Measurements from ENCODE around the gene BICC1.

Gene BICC1

GRCh38 chr10:58757352-58758065 lies 244.8 kb downstream of the BICC1 start:
- Histone ChIP-seq H3K36me3 (ENCODE audit: control insufficient read depth in 1 of 2, insufficient read depth in 2 of 2, low read length in 2 of 2) (peaks cover 0 to 7% of the 10 kb centered on the region in 2 donors), H3K27ac (ENCODE audit: low read length) (no peak overlapping the region), H3K9me3 (ENCODE audit: control insufficient read depth in 1 of 2, low read length in 2 of 2) (no peaks in the 10 kb centered on the region), H3K4me3 (ENCODE audit: low read depth in 1 of 2, low read length in 2 of 2) (no peak overlapping the region), H3K27me3 (ENCODE audit: low read depth, low read length) (no peaks in the 10 kb centered on the region), H3K4me1 (ENCODE audit: control insufficient read depth in 1 of 2, insufficient read depth in 2 of 2, low read length in 2 of 2) (peaks cover 3 to 16% of the 10 kb centered on the region in 2 donors)

DNA sequence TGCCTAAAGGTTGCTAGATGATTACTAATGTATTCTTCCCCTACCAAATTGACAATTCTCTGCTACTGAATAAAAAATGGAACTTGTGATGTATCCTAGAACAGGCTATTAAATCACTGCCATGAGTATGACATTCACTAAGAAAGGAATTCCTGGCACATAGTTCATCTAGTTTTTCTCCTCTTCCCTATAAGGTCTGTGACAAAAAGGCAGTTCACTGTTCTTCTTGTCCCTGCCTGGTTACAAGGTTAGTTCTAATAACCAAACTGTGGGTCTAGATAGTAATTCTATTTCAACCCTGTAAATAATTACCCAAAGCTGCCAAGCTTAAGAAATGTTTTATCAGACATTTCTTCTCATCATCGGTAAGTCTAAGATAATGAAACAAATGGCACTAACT lies 245.6 kb downstream of the BICC1 start:
- H3K27me3 ChIP-seq (ENCODE audit: low read depth, low read length) = no peaks in the 10 kb centered on the region
- peaks cover 0 to 7% of the 10 kb centered on the region in 2 donors for H3K36me3 ChIP-seq (ENCODE audit: control insufficient read depth in 1 of 2, insufficient read depth in 2 of 2, low read length in 2 of 2)
- no peaks in the 10 kb centered on the region for H3K9me3 ChIP-seq (ENCODE audit: control insufficient read depth in 1 of 2, low read length in 2 of 2)
- no peak overlapping the region for H3K27ac ChIP-seq (ENCODE audit: low read length)
- H3K4me1 ChIP-seq (ENCODE audit: control insufficient read depth in 1 of 2, insufficient read depth in 2 of 2, low read length in 2 of 2) = peaks cover 3 to 16% of the 10 kb centered on the region in 2 donors
- no peak overlapping the region for H3K4me3 ChIP-seq (ENCODE audit: low read depth in 1 of 2, low read length in 2 of 2)

DNA sequence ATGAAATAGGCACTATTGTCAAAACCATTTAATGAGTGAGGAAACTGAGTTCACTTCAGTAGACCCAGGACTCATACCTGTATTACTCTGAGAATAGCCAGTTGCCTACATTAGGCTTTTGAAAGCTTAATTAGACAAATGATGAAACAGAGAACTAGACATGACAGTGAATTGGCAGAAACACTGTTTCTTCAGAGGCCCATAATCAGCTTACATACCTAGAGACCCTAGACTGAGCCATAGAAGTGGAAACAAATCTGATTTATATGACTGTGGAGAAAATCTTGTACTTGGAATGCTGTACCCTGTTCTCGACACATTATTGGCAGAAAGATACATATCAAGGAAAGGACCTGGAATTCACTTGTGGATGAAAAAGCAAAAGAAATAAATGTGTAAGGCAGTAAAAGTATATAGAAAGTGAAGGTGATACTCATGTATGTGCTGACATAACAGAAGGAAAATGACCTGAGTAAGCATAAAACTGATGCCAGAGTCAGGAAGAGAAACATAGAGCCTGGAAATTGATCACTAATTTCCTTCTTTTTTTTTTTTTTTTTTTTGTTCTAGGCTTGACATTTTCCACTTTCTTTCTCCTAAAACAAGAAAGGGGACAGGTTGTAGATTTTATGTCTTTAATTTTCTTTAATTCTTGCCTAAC lies 251.5 kb downstream of the BICC1 start:
- H3K27ac ChIP-seq (ENCODE audit: low read length) = no peak overlapping the region

DNA sequence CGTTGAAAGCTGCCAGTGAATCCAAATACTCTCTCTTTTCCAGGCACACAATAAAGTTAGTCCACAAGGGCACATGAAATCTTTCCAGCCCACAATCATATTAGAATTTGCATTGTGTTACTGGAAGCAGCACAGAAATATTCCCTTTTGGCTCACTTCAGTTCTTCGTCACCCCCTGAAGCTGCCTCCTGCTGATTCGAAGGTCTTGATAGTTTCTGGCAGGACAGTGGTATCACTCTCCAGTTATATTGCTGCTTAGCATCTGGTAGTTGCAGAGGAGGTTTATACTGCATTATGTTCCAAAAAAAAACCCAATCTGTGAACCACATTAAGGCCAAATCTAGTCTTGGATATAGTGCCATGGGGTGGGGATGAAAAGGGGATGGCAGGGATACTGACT lies 253.2 kb downstream of the BICC1 start:
- Histone ChIP-seq H3K27ac (ENCODE audit: low read length) (no peak overlapping the region), H3K36me3 (ENCODE audit: control insufficient read depth in 1 of 2, insufficient read depth in 2 of 2, low read length in 2 of 2) (no peaks in the 10 kb centered on the region), H3K4me1 (ENCODE audit: control insufficient read depth in 1 of 2, insufficient read depth in 2 of 2, low read length in 2 of 2) (no peaks in the 10 kb centered on the region), H3K4me3 (ENCODE audit: low read depth in 1 of 2, low read length in 2 of 2) (no peak overlapping the region), H3K9me3 (ENCODE audit: control insufficient read depth in 1 of 2, low read length in 2 of 2) (peaks cover 0 to 7% of the 10 kb centered on the region in 2 donors), H3K27me3 (ENCODE audit: low read depth, low read length) (no peaks in the 10 kb centered on the region)

More for the DNA sequence above, 251.5 kb downstream of the BICC1 start:
- no peaks in the 10 kb centered on the region for H3K4me1 ChIP-seq (ENCODE audit: control insufficient read depth in 1 of 2, insufficient read depth in 2 of 2, low read length in 2 of 2)
- no peaks in the 10 kb centered on the region for H3K27me3 ChIP-seq (ENCODE audit: low read depth, low read length)
- H3K9me3 ChIP-seq (ENCODE audit: control insufficient read depth in 1 of 2, low read length in 2 of 2) = peaks cover 0 to 7% of the 10 kb centered on the region in 2 donors
- no peak overlapping the region for H3K4me3 ChIP-seq (ENCODE audit: low read depth in 1 of 2, low read length in 2 of 2)
- H3K36me3 ChIP-seq (ENCODE audit: control insufficient read depth in 1 of 2, insufficient read depth in 2 of 2, low read length in 2 of 2) = no peaks in the 10 kb centered on the region

GRCh38 chr10:58767652-58768051 lies 255.0 kb downstream of the BICC1 start:
- H3K27me3 ChIP-seq (ENCODE audit: low read depth, low read length) = no peaks in the 10 kb centered on the region
- no peak overlapping the region for H3K4me3 ChIP-seq (ENCODE audit: low read depth in 1 of 2, low read length in 2 of 2)
- no peaks in the 10 kb centered on the region for H3K36me3 ChIP-seq (ENCODE audit: control insufficient read depth in 1 of 2, insufficient read depth in 2 of 2, low read length in 2 of 2)
- no peaks in the 10 kb centered on the region for H3K4me1 ChIP-seq (ENCODE audit: control insufficient read depth in 1 of 2, insufficient read depth in 2 of 2, low read length in 2 of 2)
- no peak overlapping the region for H3K27ac ChIP-seq (ENCODE audit: low read length)
- H3K9me3 ChIP-seq (ENCODE audit: control insufficient read depth in 1 of 2, low read length in 2 of 2) = peaks cover 0 to 7% of the 10 kb centered on the region in 2 donors

- H3K9me3 ChIP-seq (ENCODE audit: control insufficient read depth in 1 of 2, low read length in 2 of 2) = peaks cover 0 to 5% of the 10 kb centered on the region in 2 donors
- H3K27me3 ChIP-seq (ENCODE audit: low read depth, low read length) = no peaks in the 10 kb centered on the region
- no peaks in the 10 kb centered on the region for H3K4me1 ChIP-seq (ENCODE audit: control insufficient read depth in 1 of 2, insufficient read depth in 2 of 2, low read length in 2 of 2)
- H3K27ac ChIP-seq (ENCODE audit: low read length) = no peak overlapping the region
- no peak overlapping the region for H3K4me3 ChIP-seq (ENCODE audit: low read depth in 1 of 2, low read length in 2 of 2)
- H3K36me3 ChIP-seq (ENCODE audit: control insufficient read depth in 1 of 2, insufficient read depth in 2 of 2, low read length in 2 of 2) = no peaks in the 10 kb centered on the region
Observed at GRCh38 chr10:58771863-58772262, 259.2 kb downstream of the BICC1 start.

DNA sequence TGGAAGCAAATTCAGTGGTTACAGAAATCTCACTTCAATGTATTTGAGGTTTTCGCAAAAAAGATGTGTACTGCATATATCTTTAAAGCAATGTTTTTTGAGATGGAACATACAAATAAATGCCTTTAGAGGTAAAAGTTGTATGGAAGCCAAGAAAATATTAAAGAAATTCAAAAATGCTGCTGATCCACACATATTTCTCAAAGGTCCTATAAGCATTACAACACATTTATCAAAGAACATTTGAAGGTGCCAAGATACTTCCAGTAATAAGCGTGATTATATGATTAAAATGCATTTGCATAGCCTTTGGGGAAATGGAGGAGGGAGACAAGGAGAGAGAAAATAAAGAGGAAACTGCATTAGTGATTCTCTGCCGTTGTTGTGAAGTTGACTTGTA lies 260.1 kb downstream of the BICC1 start:
- Histone ChIP-seq H3K4me1 (ENCODE audit: control insufficient read depth in 1 of 2, insufficient read depth in 2 of 2, low read length in 2 of 2) (no peaks in the 10 kb centered on the region), H3K4me3 (ENCODE audit: low read depth in 1 of 2, low read length in 2 of 2) (no peak overlapping the region), H3K36me3 (ENCODE audit: control insufficient read depth in 1 of 2, insufficient read depth in 2 of 2, low read length in 2 of 2) (no peaks in the 10 kb centered on the region), H3K9me3 (ENCODE audit: control insufficient read depth in 1 of 2, low read length in 2 of 2) (no peaks in the 10 kb centered on the region), H3K27ac (ENCODE audit: low read length) (no peak overlapping the region), H3K27me3 (ENCODE audit: low read depth, low read length) (no peaks in the 10 kb centered on the region)

GRCh38 chr10:58773341-58773740 lies 260.7 kb downstream of the BICC1 start:
- no peak overlapping the region for H3K27ac ChIP-seq (ENCODE audit: low read length)
- H3K4me3 ChIP-seq (ENCODE audit: low read depth in 1 of 2, low read length in 2 of 2) = no peak overlapping the region
- H3K27me3 ChIP-seq (ENCODE audit: low read depth, low read length) = no peaks in the 10 kb centered on the region
- H3K36me3 ChIP-seq (ENCODE audit: control insufficient read depth in 1 of 2, insufficient read depth in 2 of 2, low read length in 2 of 2) = no peaks in the 10 kb centered on the region
- H3K4me1 ChIP-seq (ENCODE audit: control insufficient read depth in 1 of 2, insufficient read depth in 2 of 2, low read length in 2 of 2) = no peaks in the 10 kb centered on the region
- H3K9me3 ChIP-seq (ENCODE audit: control insufficient read depth in 1 of 2, low read length in 2 of 2) = no peaks in the 10 kb centered on the region

- Histone ChIP-seq H3K36me3 (ENCODE audit: control insufficient read depth in 1 of 2, insufficient read depth in 2 of 2, low read length in 2 of 2) (no peaks in the 10 kb centered on the region), H3K4me1 (ENCODE audit: control insufficient read depth in 1 of 2, insufficient read depth in 2 of 2, low read length in 2 of 2) (no peaks in the 10 kb centered on the region), H3K27ac (ENCODE audit: low read length) (no peak overlapping the region), H3K4me3 (ENCODE audit: low read depth in 1 of 2, low read length in 2 of 2) (no peak overlapping the region), H3K27me3 (ENCODE audit: low read depth, low read length) (no peaks in the 10 kb centered on the region), H3K9me3 (ENCODE audit: control insufficient read depth in 1 of 2, low read length in 2 of 2) (no peaks in the 10 kb centered on the region)
Observed at GRCh38 chr10:58773944-58774343, 261.3 kb downstream of the BICC1 start.

GRCh38 chr10:58775960-58776567 lies 263.4 kb downstream of the BICC1 start:
- H3K27ac ChIP-seq (ENCODE audit: low read length) = no peak overlapping the region

DNA sequence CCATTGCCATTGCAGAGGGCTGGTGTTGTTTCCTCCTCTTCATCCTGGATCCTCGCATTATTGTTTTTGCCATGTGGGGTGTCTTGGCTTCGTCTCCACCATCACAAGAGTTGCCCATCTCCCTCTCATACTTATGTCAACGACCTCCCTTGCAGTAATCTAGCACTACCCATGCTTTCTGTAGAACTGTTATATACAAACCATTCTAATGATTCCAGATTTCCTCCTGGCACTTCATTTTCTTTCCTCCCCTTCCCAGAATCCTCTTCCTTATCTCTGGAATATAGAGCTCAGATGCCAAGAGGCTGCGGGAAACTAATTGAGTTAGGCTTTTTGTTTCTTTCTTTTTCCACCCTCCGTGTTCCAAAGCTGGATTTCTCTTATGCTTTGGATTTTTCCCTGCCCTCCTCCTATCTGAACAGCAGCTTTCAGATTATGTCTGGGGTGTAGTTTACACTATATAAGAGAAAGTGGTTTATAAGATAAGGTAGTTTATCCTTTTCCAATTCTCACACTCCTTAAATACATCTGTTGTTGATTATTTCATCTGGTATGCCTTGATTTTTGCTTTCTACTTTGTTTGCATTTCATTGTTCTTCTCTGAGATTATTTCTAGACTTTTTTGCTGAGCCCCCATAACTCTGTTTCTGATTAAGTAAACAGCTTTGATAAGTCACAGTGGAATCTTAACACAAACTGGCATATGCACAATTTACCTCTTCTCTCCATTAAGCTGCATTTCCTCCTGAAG lies 264.1 kb downstream of the BICC1 start:
- Histone ChIP-seq H3K9me3 (ENCODE audit: control insufficient read depth in 1 of 2, low read length in 2 of 2) (no peaks in the 10 kb centered on the region), H3K27me3 (ENCODE audit: low read depth, low read length) (no peaks in the 10 kb centered on the region), H3K4me3 (ENCODE audit: low read depth in 1 of 2, low read length in 2 of 2) (no peak overlapping the region), H3K27ac (ENCODE audit: low read length) (no peak overlapping the region), H3K4me1 (ENCODE audit: control insufficient read depth in 1 of 2, insufficient read depth in 2 of 2, low read length in 2 of 2) (no peaks in the 10 kb centered on the region), H3K36me3 (ENCODE audit: control insufficient read depth in 1 of 2, insufficient read depth in 2 of 2, low read length in 2 of 2) (no peaks in the 10 kb centered on the region)

More at GRCh38 chr10:58775960-58776567, 263.4 kb downstream of the BICC1 start:
- Histone ChIP-seq H3K36me3 (ENCODE audit: control insufficient read depth in 1 of 2, insufficient read depth in 2 of 2, low read length in 2 of 2) (no peaks in the 10 kb centered on the region), H3K9me3 (ENCODE audit: control insufficient read depth in 1 of 2, low read length in 2 of 2) (no peaks in the 10 kb centered on the region), H3K4me3 (ENCODE audit: low read depth in 1 of 2, low read length in 2 of 2) (no peak overlapping the region), H3K4me1 (ENCODE audit: control insufficient read depth in 1 of 2, insufficient read depth in 2 of 2, low read length in 2 of 2) (no peaks in the 10 kb centered on the region), H3K27me3 (ENCODE audit: low read depth, low read length) (no peaks in the 10 kb centered on the region)

Data from muscle layer of duodenum (tissue), 2 donors.